SK-N-MC (cell line): Measurements from ENCODE around the gene TRAIP.

Experiments used
- EZH2 ChIP-seq: fragments of 200-600 bp; sonication (generic); IDR thresholded peaks from one replicate; pipeline ENCODE4 v1.6.1; 2017; ENCODE audit warnings: antibody characterized with exemption
- FOXP2 ChIP-seq: optimal IDR thresholded peaks from 2 replicates; pipeline ENCODE3; 2011; ENCODE audit warnings: mild to moderate bottlenecking, moderate library complexity; ENCODE audit not compliant: insufficient read depth; ENCODE audit errors: extremely low read length, control extremely low read depth
- POLR2AphosphoS5 ChIP-seq: IDR thresholded peaks from 2 replicates; pipeline ENCODE4 v1.6.1; 2012; ENCODE audit warnings: mild to moderate bottlenecking, low read depth, low read length, borderline replicate concordance

DNA sequence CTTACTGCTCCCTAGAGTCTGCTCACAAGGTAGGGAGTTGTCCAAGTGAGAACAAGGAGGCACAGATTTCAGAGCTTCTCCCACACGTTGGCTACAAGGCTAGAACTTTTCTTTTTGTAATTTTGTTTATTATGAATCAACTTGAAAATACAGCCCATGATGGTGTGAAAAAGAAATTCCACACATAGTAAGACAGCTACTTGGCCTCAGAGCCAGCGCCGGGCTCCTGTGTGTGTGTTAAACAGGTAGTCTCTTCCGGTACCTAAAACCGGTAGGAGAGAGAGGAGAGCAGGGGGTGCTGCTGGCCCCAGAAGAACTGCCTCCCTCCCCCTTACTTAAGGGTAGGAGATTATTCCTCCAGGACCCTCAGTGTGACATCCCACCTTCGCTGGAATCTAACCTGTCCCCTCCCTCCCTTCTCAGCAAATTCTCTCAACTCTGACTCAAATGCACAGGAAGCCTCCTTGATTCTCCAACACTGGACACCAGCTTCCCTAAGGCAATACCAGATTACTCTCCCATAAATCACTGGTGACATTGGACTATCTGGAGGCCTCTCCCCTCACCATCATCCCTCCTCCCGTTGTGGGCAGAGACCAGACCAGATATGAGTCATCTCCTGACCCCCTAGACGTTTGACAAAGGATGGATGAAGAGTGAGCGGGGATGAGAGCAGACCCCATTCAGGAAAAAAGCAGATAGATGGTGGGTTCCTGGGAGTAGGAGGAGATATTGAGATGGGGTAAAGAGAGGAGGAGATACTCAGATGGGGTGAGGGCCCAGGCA lies 65.5 kb downstream of the TRAIP start:
- no peak for TF ChIP-seq EZH2
- TF ChIP-seq POLR2AphosphoS5: no peak
- no peak for TF ChIP-seq FOXP2
